Retinal pigment epithelial cell (primary cell): ENCODE results near the gene LOC101059915.
"Not testable (repeated sequence)": the region's sequence is repeated elsewhere in the genome, so short reads cannot be mapped to it uniquely, and the experiment has no call there.

ENCODE experiments used
- DNase-seq: peaks from one replicate; pipeline ENCODE4 v3.0.0-alpha.2; 2010; ENCODE audit warnings: low read depth
- H3K4me3 ChIP-seq: 2 replicates; pipeline ENCODE4 v1.5.1; 2011; ENCODE audit warnings: mild to moderate bottlenecking, low read length, control low read depth, moderate library complexity
- CTCF ChIP-seq: conservative IDR thresholded peaks from 2 replicates; pipeline ENCODE4 v1.5.1; 2011; ENCODE audit warnings: low read depth, low read length, control low read depth, inconsistent platforms

The LOC101059915 gene

GRCh38 chrX:71660562-71661416 lies 6.6 kb upstream of the LOC101059915 start:
- H3K4me3 ChIP-seq: no peak overlapping the region
- no peak for DNase-seq
- TF ChIP-seq CTCF: no peak

GRCh38 chrX:71661919-71662318 lies 5.4 kb upstream of the LOC101059915 start:
- DNase-seq: no peak
- H3K4me3 ChIP-seq: no peak overlapping the region
- no peak for TF ChIP-seq CTCF

- not testable (repeated sequence) for DNase-seq, H3K4me3 ChIP-seq
These were observed 4.7 kb upstream of the LOC101059915 start for GRCh38 chrX:71662654-71663053.

- DNase-seq, H3K4me3 ChIP-seq: not testable (repeated sequence)
These were observed 4.1 kb upstream of the LOC101059915 start for GRCh38 chrX:71663238-71663637.

- not testable (repeated sequence) for H3K4me3 ChIP-seq, DNase-seq
- peak; percentile 39 for TF ChIP-seq CTCF
These were observed 3.1 kb upstream of the LOC101059915 start for GRCh38 chrX:71664202-71664601.

- no peak overlapping the region for H3K4me3 ChIP-seq
- DNase-seq: no peak
- no peak for TF ChIP-seq CTCF
These were observed 2.4 kb upstream of the LOC101059915 start for GRCh38 chrX:71664889-71665491.

- no peak for DNase-seq
- no peak overlapping the region for H3K4me3 ChIP-seq
- TF ChIP-seq CTCF: no peak
These were observed 1.6 kb upstream of the LOC101059915 start for GRCh38 chrX:71665747-71666146.
